Coronary artery (tissue), 2 donors: Measurements from ENCODE around the gene BICD2.
A peak's percentile ranks its signal among the peaks of the same experiment; 100 is the strongest.

Experiments
- DNase-seq: peaks from one replicate; pipeline ENCODE4 v3.0.0-alpha.2; 2017; ENCODE audit warnings: low spot score
- H3K27ac ChIP-seq, 2 donors: fragments of 200-600 bp; sonication (generic); one replicate each; pipeline ENCODE4 v1.5.1; 2016 to 2019
- H3K4me3 ChIP-seq: fragments of 200-600 bp; sonication (generic); 2 replicates; pipeline ENCODE4 v1.5.1; 2016; ENCODE audit warnings: mild to moderate bottlenecking, moderate library complexity
- TF ChIP-seq, protein P1 (sequence below): fragments of 200-600 bp; sonication (generic); IDR thresholded peaks from one replicate; pipeline ENCODE4 v1.5.1; 2019; ENCODE audit warnings: antibody characterized with exemption

BICD2 gene

GRCh38 chr9:92781899-92782298 lies 17.3 kb upstream of the BICD2 start:
- TF ChIP-seq, protein P1, sequence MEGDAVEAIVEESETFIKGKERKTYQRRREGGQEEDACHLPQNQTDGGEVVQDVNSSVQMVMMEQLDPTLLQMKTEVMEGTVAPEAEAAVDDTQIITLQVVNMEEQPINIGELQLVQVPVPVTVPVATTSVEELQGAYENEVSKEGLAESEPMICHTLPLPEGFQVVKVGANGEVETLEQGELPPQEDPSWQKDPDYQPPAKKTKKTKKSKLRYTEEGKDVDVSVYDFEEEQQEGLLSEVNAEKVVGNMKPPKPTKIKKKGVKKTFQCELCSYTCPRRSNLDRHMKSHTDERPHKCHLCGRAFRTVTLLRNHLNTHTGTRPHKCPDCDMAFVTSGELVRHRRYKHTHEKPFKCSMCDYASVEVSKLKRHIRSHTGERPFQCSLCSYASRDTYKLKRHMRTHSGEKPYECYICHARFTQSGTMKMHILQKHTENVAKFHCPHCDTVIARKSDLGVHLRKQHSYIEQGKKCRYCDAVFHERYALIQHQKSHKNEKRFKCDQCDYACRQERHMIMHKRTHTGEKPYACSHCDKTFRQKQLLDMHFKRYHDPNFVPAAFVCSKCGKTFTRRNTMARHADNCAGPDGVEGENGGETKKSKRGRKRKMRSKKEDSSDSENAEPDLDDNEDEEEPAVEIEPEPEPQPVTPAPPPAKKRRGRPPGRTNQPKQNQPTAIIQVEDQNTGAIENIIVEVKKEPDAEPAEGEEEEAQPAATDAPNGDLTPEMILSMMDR, result no peak
- Histone ChIP-seq H3K27ac (no peak overlapping the region), H3K4me3 (no peak overlapping the region)
- no peak for DNase-seq

DNA sequence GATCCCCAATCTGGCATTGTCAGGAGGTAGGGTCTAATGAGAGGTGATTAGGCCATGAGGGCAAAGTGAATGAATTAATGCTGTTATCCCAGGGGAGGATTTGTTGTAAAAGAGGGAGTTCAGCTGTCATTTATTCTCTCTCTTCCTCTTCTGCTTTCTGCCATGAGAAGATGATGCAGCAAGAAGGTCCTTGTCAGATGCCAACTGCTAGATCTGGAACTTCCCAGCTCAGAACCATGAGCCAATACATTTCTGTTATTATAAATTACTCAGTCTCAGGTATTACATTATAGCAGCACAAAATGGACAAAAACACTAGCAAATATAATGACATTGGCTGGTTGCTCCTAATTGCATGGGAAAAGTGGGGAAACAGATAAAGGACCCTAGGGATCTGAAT lies 15.6 kb upstream of the BICD2 start:
- Histone ChIP-seq H3K4me3 (no peak overlapping the region), H3K27ac (no peak overlapping the region)
- no peak for DNase-seq
- TF ChIP-seq, protein P1, result no peak

- Histone ChIP-seq H3K4me3 (no peak overlapping the region), H3K27ac (no peak overlapping the region)
- no peak for DNase-seq
- TF ChIP-seq, protein P1, result no peak
Observed at GRCh38 chr9:92775466-92775865, 10.8 kb upstream of the BICD2 start.

GRCh38 chr9:92774274-92774673 lies 9.6 kb upstream of the BICD2 start:
- no peak for DNase-seq
- TF ChIP-seq, protein P1, result no peak
- Histone ChIP-seq H3K4me3 (no peak overlapping the region), H3K27ac (no peak overlapping the region)

GRCh38 chr9:92773810-92774209 lies 9.2 kb upstream of the BICD2 start:
- DNase-seq, result no peak
- Histone ChIP-seq H3K4me3 (no peak overlapping the region), H3K27ac (no peak overlapping the region)
- TF ChIP-seq, protein P1, result no peak

DNA sequence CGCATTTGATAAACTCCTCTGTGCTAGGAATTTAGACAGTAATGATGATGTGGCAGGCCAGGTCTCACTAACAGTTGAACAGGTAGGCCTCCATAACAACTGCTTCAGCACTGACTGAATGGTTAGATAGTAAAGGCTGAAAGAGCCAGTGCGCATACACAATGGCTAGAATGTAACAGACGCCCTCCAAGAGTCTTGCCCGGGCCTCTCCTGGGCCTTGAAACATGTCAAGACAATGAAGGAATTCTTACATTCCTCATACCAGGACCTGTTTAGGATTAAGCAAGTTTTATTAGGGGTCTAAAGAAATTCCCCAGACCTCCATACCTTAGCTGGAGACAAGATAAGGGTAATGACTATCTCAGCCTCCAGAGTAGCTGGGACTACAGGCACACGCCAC lies 6.7 kb upstream of the BICD2 start:
- no peak for DNase-seq
- no peak overlapping the region for H3K27ac ChIP-seq
- TF ChIP-seq, protein P1, result no peak
- H3K4me3 ChIP-seq, result no peak overlapping the region

- H3K27ac ChIP-seq, result peak overlapping the region in 1 of 2 donors; percentile 17
- DNase-seq, result no peak
- TF ChIP-seq, protein P1, result no peak
- no peak overlapping the region for H3K4me3 ChIP-seq
Observed at GRCh38 chr9:92770360-92770995, 5.8 kb upstream of the BICD2 start.
